NCI-H446 (cell line): ENCODE measurements around the gene DLGAP3.
"Not testable (repeated sequence)": the region's sequence is repeated elsewhere in the genome, so short reads cannot be mapped to it uniquely, and the experiment has no call there.

Source experiments
- DNase-seq, 2 experiments: peaks; one replicate each; lab custom pipeline; 2025; lab: John Stamatoyannopoulos, UW

The DLGAP3 gene

DNA sequence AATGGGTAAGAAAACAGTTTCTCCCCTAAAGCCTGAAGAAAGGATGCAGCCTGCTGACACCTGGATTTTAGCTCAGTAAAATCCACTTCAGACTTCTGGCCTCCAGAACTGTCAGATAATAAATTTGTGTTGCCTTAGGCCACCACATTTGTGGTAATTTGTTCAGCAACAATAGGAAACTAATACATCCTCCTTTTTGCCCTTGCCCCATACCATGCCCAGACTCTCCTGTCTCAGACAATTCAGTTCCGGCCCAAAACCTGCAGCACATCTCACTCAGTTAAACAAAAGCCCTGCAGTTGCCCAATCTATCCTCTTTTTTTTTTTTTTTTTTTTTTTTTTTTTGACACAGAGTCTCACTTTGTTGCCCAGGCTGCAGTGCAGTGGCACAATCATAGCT, 95.7 kb downstream of the DLGAP3 start:
- DNase-seq = no peak

DNA sequence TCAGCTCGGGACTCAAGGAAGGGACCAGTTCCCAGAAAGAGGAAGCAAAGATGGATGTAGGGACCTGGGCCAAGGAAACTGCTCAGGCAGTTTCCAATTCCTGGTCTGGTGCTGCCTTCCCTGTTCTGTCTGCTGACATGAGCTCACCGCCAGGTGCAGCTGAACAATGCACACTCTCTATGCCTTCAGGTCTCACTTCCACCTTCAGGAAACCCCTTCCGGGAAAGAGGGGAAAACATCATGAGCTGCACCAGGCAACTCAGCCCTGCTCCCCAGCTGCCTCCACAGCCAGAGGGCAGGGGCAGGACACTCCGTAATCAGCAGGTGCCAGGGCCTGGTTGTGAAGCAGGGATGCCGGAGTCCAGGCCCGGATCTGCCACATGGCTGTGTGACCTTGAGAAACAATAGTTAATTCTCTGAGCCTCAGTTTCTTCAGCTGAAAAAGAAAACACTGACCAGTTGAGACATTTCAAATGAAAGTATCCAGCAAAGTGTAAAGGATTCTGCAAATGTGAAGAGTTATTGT, 97.7 kb downstream of the DLGAP3 start:
- DNase-seq = no peak

DNA sequence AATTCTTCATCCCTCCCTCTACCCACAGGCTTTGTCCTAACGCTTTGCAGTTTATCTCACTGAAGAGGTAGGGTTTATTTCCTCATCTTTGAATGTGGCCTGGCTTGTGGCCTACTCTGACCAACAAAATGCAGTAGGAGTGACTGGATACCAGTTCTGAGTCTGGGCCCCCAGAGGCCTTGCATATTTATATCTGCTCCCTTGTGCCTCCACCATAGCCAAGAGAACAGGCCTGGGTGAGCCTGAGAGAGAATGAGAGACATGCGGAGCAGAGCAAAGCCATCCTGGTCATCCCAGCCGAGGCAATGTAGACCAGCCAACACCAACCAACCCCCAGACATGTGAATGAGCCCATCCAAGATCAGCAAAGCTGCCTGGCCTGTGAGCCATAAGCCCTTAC, 100.2 kb downstream of the DLGAP3 start:
- DNase-seq = no peak

DNA sequence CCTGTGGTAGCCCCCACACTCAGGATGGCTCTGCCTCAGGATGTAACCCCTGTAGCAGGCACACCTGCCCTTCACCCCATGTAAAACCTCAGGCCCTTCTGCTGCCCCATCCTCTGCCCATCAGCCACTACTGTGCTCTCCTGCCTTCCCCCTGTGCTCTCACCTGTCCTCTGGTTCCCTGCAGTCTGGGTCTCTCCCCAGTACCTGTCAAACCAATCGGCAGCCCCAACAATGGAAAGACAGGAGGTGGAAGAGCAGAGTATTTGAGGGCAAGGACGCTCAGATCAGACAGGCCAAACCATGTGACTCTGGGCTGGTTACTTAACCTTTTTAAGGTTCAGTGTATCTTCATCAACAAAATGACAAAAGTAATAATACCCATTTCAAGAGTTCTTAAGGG, 100.8 kb downstream of the DLGAP3 start:
- DNase-seq = no peak

DNA sequence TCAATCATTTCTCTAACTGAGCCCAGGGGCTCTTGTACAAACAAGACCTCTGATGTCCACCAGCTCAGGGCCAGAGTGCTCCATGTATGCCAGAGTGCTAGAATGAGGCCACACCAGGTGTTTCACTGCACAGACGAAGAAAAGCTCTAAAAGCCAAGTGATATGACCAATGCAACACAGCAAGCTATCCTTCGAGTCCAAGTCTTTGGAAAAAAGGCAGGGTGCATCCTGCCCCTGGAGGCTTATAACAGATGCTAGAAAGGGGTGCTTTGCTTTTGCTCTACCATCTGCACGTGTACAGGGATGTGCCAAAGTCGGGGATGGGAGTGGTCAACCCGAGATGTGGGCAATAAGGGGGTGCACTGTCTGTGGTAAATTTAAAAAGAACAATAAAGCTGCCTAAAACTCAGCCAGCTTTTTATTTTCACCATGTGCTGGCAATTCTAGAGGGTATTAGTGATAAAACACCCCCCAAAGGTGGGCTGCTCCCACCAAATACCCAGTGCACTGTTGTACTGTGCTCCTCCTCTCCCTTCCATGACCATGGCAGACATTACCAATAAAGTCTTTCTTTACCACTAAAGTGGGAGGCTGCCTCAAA, 102.0 kb downstream of the DLGAP3 start:
- DNase-seq = no peak

DNA sequence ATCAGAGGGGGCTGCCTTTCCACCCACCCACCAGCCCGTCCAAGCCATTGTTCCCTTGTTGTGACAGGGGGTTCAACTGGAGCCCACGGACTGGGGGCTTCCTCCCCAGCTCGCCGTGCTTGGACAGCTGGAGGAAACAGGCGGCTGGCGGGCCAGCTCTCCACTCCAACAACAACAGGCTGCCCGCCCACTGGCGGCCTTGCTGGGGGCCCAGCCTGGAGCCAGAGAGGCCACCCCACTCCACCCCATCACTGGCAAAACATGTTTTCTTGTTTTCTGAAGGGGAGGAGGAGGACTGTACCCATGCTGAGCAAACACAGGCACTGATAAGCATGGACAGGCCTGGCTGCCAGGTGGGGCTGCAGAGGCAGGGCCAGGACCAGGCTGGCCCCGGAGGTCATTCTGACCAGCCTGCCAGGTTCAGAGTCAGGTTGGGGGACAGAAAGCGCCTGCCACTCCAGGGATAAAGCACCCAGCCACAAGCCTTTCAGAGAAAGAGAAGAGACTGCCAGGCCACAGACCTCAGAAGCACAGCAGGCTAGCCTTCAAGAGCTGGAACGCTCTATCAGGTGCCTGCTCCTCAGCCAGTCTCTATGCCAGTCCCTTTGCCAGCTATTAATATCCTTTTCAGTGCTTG, 103.9 kb downstream of the DLGAP3 start:
- DNase-seq = no peak

DNA sequence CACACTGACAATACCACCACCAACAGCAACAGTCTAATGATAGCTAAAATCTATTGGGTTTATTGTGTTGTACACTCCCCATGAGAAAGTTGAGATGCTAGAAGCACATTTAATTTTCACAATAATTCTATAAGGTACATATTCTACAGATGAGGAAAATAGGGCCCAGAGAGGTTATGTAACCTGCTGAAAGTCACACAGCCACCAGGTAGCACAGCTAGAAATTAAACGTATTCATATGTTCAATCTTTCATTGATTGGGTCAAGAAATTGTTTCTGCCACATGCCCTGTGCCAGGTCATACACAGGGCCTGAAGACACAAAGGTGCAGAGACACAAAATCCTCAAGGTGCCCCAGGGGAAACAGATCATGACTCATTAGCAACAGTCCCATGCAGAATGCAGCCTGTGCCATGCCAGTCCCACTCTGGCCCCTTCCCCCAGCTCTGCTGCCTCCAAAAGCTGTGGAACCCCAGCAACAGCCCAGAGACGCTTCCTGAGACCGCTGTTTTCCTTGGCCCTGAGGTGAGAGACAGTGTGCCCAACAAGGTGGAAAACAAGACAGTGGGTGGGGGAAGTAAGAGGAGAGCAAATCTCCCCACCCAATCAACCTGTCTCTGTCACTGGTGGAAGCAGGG, 104.5 kb downstream of the DLGAP3 start:
- DNase-seq = no peak

DNA sequence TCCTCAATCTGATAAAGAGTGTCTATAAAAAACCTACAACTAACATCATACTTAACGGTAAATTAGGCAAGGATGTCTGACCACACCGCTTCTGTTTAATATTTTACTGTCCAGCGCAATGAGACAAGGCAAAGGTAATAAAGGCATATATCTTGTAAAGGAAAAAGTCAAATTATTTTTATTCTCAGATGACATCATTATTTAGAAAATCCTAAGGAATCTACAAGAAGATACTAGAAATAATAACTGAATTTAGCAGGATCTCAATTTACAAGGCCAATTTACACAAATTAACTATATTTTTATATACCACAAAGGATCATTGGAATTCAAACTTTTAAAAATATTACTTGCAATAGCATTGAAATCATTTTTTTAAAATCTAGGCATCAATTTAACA, 107.2 kb downstream of the DLGAP3 start:
- no peak for DNase-seq

DNA sequence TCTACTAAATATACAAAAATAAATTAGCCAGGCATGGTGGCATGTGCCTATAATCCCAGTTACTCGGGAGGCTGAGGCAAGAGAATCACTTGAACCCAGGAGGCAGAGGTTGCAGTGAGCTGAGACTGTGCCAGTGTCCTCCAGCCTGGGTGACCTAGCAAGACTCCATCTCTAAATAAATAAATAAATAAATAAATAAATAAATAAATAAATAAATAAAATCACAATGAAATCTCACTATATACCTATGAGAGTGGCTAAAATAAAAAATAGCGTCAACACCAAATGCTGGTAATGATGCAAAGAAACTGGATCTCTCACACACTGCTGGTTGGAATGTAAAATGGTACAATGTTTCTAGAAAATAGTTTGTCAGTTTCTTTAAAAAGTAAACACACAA, 110.6 kb downstream of the DLGAP3 start:
- not testable (repeated sequence) for DNase-seq

DNA sequence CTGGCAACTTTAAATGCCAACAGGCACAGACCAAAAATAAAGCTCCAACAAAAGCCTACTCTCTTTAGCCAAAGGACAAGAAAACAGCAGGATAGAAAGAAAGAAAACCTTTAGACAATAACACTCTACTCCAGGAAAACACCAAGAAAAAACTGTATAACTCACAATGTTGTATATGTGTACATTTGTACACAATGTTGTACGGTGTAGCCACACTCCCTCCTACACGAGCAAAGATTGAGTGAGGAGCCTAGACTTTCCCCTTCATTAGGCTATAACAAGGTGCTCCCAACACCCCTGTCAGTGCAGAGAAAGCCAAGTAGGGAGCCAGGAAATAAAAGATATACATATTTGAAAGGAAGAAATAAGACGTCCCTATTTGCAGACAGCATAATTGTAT, 112.7 kb downstream of the DLGAP3 start:
- DNase-seq = no peak

DNA sequence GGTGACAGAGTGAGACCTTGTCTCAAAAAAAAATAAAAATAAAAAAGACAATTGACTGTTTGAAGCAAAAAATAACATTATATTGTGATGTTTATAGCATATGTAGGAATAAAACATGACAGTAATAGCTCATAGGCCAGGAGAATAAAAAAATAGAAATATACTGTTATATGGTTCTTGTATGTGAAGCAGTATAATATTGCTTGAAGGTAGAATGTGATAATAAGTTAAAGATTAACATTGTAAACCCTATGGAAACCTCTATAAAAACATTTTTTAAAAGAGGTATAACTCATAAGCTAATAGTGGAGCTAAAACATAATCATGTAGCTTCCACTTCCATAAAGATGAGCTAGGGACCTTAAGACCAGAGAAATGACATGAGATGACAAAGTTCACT, 113.1 kb downstream of the DLGAP3 start:
- no peak for DNase-seq
